H1 (cell line): ENCODE results near the gene TXLNA.

Experiments
- EP300 ChIP-seq, 2 experiments: IDR thresholded peaks; 1 replicate in 1 of 2; 2 replicates in 1 of 2; pipeline ENCODE4 v1.6.1; 2011 to 2012; ENCODE audit warnings: low read depth in 2 of 2, low read length in 2 of 2, mild to moderate bottlenecking in 2 of 2, borderline replicate concordance in 1 of 2, inconsistent platforms in 1 of 2, moderate library complexity in 1 of 2
- EZH2 ChIP-seq: fragments of 200-600 bp; sonication (generic); IDR thresholded peaks from 2 replicates; pipeline ENCODE4 v1.7.1; 2012; ENCODE audit warnings: low read depth, mild to moderate bottlenecking, moderate library complexity, low read length, inconsistent platforms; ENCODE audit not compliant: severe bottlenecking
- FOSL1 ChIP-seq: IDR thresholded peaks from 2 replicates; pipeline ENCODE4 v1.6.1; 2011; ENCODE audit warnings: mild to moderate bottlenecking, low read depth, low read length, moderate library complexity; ENCODE audit not compliant: insufficient read depth
- GABPA ChIP-seq: IDR thresholded peaks from 2 replicates; pipeline ENCODE4 v1.6.1; 2011; ENCODE audit warnings: mild to moderate bottlenecking, low read length, moderate library complexity, borderline replicate concordance; ENCODE audit not compliant: insufficient read depth
- JUN ChIP-seq: IDR thresholded peaks from 2 replicates; pipeline ENCODE4 v1.6.1; 2011; ENCODE audit warnings: low read depth, mild to moderate bottlenecking, improper control_type of control experiment, low read length
- POLR2A ChIP-seq, 2 experiments: IDR thresholded peaks; 1 replicate in 1 of 2; 2 replicates in 1 of 2; pipeline ENCODE4 v1.6.1; 2011; ENCODE audit warnings: low read depth in 2 of 2, low read length in 2 of 2, mild to moderate bottlenecking in 2 of 2; ENCODE audit errors: control extremely low read depth in 1 of 2
- RAD21 ChIP-seq, 2 experiments: IDR thresholded peaks in 1 of 2; conservative IDR thresholded peaks in 1 of 2; 2 replicates each; pipeline ENCODE4 v1.6.1; 2011; ENCODE audit warnings: low read depth in 2 of 2, low read length in 2 of 2, improper control_type of control experiment in 1 of 2, inconsistent platforms in 1 of 2, mild to moderate bottlenecking in 1 of 2, moderate library complexity in 1 of 2
- SP2 ChIP-seq: IDR thresholded peaks from 2 replicates; pipeline ENCODE4 v1.6.1; 2012; ENCODE audit warnings: mild to moderate bottlenecking, low read length, inconsistent platforms
- SUZ12 ChIP-seq: fragments of 200-600 bp; sonication (generic); IDR thresholded peaks from 2 replicates; pipeline ENCODE4 v1.6.1; 2012; ENCODE audit warnings: mild to moderate bottlenecking, inconsistent platforms, low read length, moderate library complexity, mixed read lengths
- YY1 ChIP-seq: IDR thresholded peaks from 2 replicates; pipeline ENCODE4 v1.6.1; 2011; ENCODE audit warnings: low read depth, mild to moderate bottlenecking, low read length
- ZNF274 ChIP-seq: IDR thresholded peaks from 2 replicates; pipeline ENCODE4 v1.7.0; 2012; ENCODE audit warnings: low read length, borderline replicate concordance; ENCODE audit errors: extremely low read depth
- TF ChIP-seq, protein P1 (sequence below): IDR thresholded peaks from 2 replicates; pipeline ENCODE4 v1.6.1; 2011; ENCODE audit warnings: low read length, improper control_type of control experiment
- TF ChIP-seq, protein P2 (sequence below), 3 experiments: IDR thresholded peaks; 1 replicate in 2 of 3; 2 replicates in 1 of 3; pipeline versions ENCODE4 v1.5.1 to v1.6.1; 2011; ENCODE audit warnings: low read length in 3 of 3, mild to moderate bottlenecking in 3 of 3, inconsistent platforms in 2 of 3, low read depth in 1 of 3, moderate library complexity in 1 of 3; ENCODE audit not compliant: insufficient read depth in 1 of 3; ENCODE audit errors: control extremely low read depth in 1 of 3

DNA sequence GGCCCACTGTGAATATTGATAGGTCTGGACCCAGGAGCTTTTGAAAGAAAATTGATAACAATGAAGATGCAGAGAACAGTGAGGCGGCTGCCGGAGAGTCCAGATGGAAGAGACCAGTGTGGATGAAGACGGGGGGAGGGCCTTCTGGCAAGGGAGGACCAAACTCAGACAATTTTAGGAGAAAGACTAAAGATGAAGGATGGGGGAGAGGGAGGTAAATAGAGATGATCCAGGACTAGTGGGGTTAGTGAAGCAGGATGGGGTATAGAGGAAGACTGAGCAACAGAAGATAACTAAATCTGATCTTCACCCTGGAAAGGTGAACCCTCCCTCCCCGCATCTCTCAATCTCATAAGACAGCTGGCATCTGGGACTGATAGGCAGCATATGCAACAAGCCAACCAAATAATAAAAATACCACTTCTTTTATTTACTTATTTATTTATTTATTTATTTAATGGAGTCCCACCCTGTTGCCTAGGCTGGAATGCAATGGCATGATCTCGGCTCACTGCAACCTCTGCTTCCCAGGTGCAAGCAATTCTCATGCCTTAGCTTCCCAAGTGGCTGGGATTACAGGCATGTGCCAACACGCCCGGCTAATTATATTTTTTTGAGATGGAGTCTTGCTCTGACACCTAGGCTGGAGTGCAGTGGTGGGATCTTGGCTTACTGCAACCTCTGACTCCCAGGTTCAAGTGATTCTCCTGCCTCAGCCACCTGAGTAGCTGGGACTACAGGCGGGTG is 53.3 kb downstream of the TXLNA start:
- TF ChIP-seq EP300 (IDR thresholded peaks at IDR 0.05; ENCODE audit: borderline replicate concordance in 1 of 2, low read depth in 2 of 2, low read length in 2 of 2) = no peak
- TF ChIP-seq FOSL1 = no peak
- TF ChIP-seq, protein P1, sequence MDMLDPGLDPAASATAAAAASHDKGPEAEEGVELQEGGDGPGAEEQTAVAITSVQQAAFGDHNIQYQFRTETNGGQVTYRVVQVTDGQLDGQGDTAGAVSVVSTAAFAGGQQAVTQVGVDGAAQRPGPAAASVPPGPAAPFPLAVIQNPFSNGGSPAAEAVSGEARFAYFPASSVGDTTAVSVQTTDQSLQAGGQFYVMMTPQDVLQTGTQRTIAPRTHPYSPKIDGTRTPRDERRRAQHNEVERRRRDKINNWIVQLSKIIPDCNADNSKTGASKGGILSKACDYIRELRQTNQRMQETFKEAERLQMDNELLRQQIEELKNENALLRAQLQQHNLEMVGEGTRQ = no peak
- TF ChIP-seq, protein P2, sequence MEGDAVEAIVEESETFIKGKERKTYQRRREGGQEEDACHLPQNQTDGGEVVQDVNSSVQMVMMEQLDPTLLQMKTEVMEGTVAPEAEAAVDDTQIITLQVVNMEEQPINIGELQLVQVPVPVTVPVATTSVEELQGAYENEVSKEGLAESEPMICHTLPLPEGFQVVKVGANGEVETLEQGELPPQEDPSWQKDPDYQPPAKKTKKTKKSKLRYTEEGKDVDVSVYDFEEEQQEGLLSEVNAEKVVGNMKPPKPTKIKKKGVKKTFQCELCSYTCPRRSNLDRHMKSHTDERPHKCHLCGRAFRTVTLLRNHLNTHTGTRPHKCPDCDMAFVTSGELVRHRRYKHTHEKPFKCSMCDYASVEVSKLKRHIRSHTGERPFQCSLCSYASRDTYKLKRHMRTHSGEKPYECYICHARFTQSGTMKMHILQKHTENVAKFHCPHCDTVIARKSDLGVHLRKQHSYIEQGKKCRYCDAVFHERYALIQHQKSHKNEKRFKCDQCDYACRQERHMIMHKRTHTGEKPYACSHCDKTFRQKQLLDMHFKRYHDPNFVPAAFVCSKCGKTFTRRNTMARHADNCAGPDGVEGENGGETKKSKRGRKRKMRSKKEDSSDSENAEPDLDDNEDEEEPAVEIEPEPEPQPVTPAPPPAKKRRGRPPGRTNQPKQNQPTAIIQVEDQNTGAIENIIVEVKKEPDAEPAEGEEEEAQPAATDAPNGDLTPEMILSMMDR (IDR thresholded peaks at IDR 0.05; ENCODE audit: control extremely low read depth in 1 of 3, insufficient read depth in 1 of 3, low read depth in 1 of 3, low read length in 3 of 3) = no peak
- TF ChIP-seq JUN = no peak
- no peak for TF ChIP-seq RAD21 (IDR thresholded peaks at IDR 0.05 in 1 of 2, conservative IDR thresholded peaks at IDR 0.05 in 1 of 2; ENCODE audit: low read depth in 2 of 2, low read length in 2 of 2)
- TF ChIP-seq SUZ12 = no peak
- no peak for TF ChIP-seq POLR2A (IDR thresholded peaks at IDR 0.05; ENCODE audit: control extremely low read depth in 1 of 2, low read depth in 2 of 2, low read length in 2 of 2)
- no peak for TF ChIP-seq YY1
- TF ChIP-seq ZNF274 = no peak
- TF ChIP-seq GABPA = no peak
- TF ChIP-seq EZH2 = no peak
- TF ChIP-seq SP2 = no peak
